K562 (cell line): ENCODE measurements around the gene GRAMD2B. TPM values are rescaled to one million over a fixed set of nuclear protein-coding genes. Genes with fewer than 3 reads are reported as not detected.

Experiments used
- ATAC-seq: fragments of 200-7000 bp; cut with Tn5 transposase; 3 replicates; pipeline ENCODE4 v1.9.1; 2020; ENCODE audit warnings: moderate library complexity
- BruUV-seq: library from RNA; stranded (reverse); fragments of 400-500 nt; replicated peaks from 2 replicates; lab custom pipeline; 2021; lab: Mats Ljungman, UMichigan
- CTCF ChIA-PET: fragments of 300-600 bp; formaldehyde crosslinking; extraction: SDS; loops from one replicate; lab custom pipeline; 2021; ENCODE audit warnings: low intra/inter-chr PET ratio; lab: Yijun Ruan, JAX
- POLR2A ChIA-PET: fragments of 300-600, 350-650 bp; sonication (Branson Sonifier 250); formaldehyde crosslinking; extraction: SDS; loops from one replicate; lab custom pipeline; 2021; ENCODE audit warnings: antibody characterized with exemption, inconsistent platforms; lab: Yijun Ruan, JAX
- DNase-seq, 4 experiments: peaks; one replicate each; pipeline versions ENCODE4 v3.0.0 to v3.0.0-alpha.2; 2011 to 2018; ENCODE audit warnings: low spot score in 3 of 4, mixed read lengths in 3 of 4; ENCODE audit errors: extremely low read depth in 1 of 4
- FAIRE-seq: peaks from 2 replicates; lab custom pipeline; 2011; peaks lifted over from hg19 to GRCh38; lab: Jason Lieb, UNC
- H2AFZ ChIP-seq: 2 replicates; pipeline ENCODE4 v1.6.0; 2011; ENCODE audit warnings: low read depth, low read length, control low read depth, inconsistent platforms
- H3K27ac ChIP-seq: fragments of 200-600 bp; 3 replicates; pipeline ENCODE4 v1.8.0; 2011; ENCODE audit warnings: low read depth, mild to moderate bottlenecking, control low read depth, inconsistent platforms, low read length, moderate library complexity, mixed read lengths; ENCODE audit errors: extremely low read depth
- H3K27me3 ChIP-seq, 2 experiments: fragments of 300-600 bp in 1 of 2; 2 replicates in 1 of 2; 3 replicates in 1 of 2; pipeline versions ENCODE4 v1.6.0 to v1.8.0; 2011; ENCODE audit warnings: inconsistent platforms in 2 of 2, low read length in 2 of 2, mild to moderate bottlenecking in 1 of 2, mixed read lengths in 1 of 2, moderate library complexity in 1 of 2; ENCODE audit not compliant: control insufficient read depth in 2 of 2, insufficient read depth in 2 of 2
- H3K36me3 ChIP-seq: fragments of 300-600 bp; 3 replicates; pipeline ENCODE4 v1.8.0; 2011; ENCODE audit warnings: mild to moderate bottlenecking, low read length, inconsistent platforms; ENCODE audit not compliant: control insufficient read depth, insufficient read depth
- H3K4me1 ChIP-seq, 2 experiments: fragments of 200-600 bp in 1 of 2; replicated peaks in 1 of 2; 2 replicates in 1 of 2; 3 replicates in 1 of 2; pipeline versions ENCODE4 v1.5.1 to v1.8.0; 2011; ENCODE audit warnings: inconsistent platforms in 2 of 2, low read length in 2 of 2, mild to moderate bottlenecking in 1 of 2, mixed read lengths in 1 of 2, moderate library complexity in 1 of 2; ENCODE audit not compliant: control insufficient read depth in 2 of 2, insufficient read depth in 2 of 2
- H3K4me2 ChIP-seq: 2 replicates; pipeline ENCODE4 v1.6.1; 2011; ENCODE audit warnings: low read length, control low read depth, inconsistent platforms, mixed read lengths; ENCODE audit not compliant: insufficient read depth
- H3K4me3 ChIP-seq: fragments of 200-600 bp; sonication (generic), shearing (Covaris generic); 2 replicates; pipeline ENCODE4 v1.5.1; 2016; ENCODE audit warnings: control low read depth, inconsistent platforms
- H3K79me2 ChIP-seq: fragments of 200-600 bp; 3 replicates; pipeline ENCODE4 v1.8.0; 2011; ENCODE audit warnings: low read length, inconsistent platforms; ENCODE audit not compliant: control insufficient read depth, insufficient read depth
- H3K9ac ChIP-seq, 2 experiments: 2 replicates each; pipeline versions ENCODE4 v1.6.0 to v1.6.1; 2011; ENCODE audit warnings: low read depth in 2 of 2, low read length in 2 of 2, control low read depth in 1 of 2, inconsistent platforms in 1 of 2, mild to moderate bottlenecking in 1 of 2, mixed read lengths in 1 of 2; ENCODE audit not compliant: insufficient read depth in 1 of 2
- H3K9me1 ChIP-seq: one replicate; pipeline ENCODE4 v1.6.0; 2011; ENCODE audit warnings: inconsistent platforms, mild to moderate bottlenecking, low read length, moderate library complexity; ENCODE audit not compliant: control insufficient read depth, insufficient read depth
- H3K9me3 ChIP-seq: replicated peaks from 2 replicates; pipeline ENCODE4 v1.5.1; 2011; ENCODE audit warnings: low read depth, low read length, inconsistent platforms; ENCODE audit not compliant: control insufficient read depth, insufficient read depth
- H4K20me1 ChIP-seq: replicated peaks from 2 replicates; pipeline ENCODE4 v1.6.1; 2011; ENCODE audit warnings: low read length, inconsistent platforms, mixed read lengths; ENCODE audit not compliant: control insufficient read depth, insufficient read depth
- ARID1B ChIP-seq: fragments of 450-650 bp; IDR thresholded peaks from 2 replicates; pipeline ENCODE4 v1.6.1; 2016; ENCODE audit warnings: antibody characterized with exemption, mild to moderate bottlenecking, inconsistent platforms
- BRD9 ChIP-seq: fragments of 450-650 bp; IDR thresholded peaks from 2 replicates; pipeline ENCODE4 v1.6.1; 2018; ENCODE audit warnings: low read depth; ENCODE audit not compliant: partially characterized antibody
- C11orf30 ChIP-seq: fragments of 450-650 bp; IDR thresholded peaks from 2 replicates; pipeline ENCODE4 v1.6.1; 2016; ENCODE audit warnings: low read depth, mild to moderate bottlenecking
- CC2D1A ChIP-seq: fragments of 450-650 bp; IDR thresholded peaks from 2 replicates; pipeline ENCODE4 v1.6.1; 2017; ENCODE audit warnings: mild to moderate bottlenecking
- CREB1 ChIP-seq, 2 experiments: sonication (generic) in 1 of 2; formaldehyde crosslinking in 1 of 2; IDR thresholded peaks; 2 replicates each; pipeline versions ENCODE4 v1.6.1 to v1.8.0; 2012 to 2022; ENCODE audit warnings: inconsistent platforms in 1 of 2, mild to moderate bottlenecking in 1 of 2, missing genetic modification reagents in 1 of 2, moderate library complexity in 1 of 2
- CREB3 ChIP-seq: fragments of 450-650 bp; conservative IDR thresholded peaks from 2 replicates; pipeline ENCODE4 v1.6.1; 2016; ENCODE audit warnings: missing genetic modification characterization, low read depth, mild to moderate bottlenecking, missing compliant biosample characterization, moderate library complexity
- DPF2 ChIP-seq: fragments of 450-650 bp; IDR thresholded peaks from 2 replicates; pipeline ENCODE4 v1.6.1; 2016
- E2F5 ChIP-seq: sonication (generic); formaldehyde crosslinking; IDR thresholded peaks from 2 replicates; pipeline ENCODE4 v1.8.0; 2022; ENCODE audit warnings: mild to moderate bottlenecking, missing genetic modification reagents
- EHMT2 ChIP-seq: fragments of 450-650 bp; IDR thresholded peaks from 2 replicates; pipeline ENCODE4 v1.6.1; 2018; ENCODE audit warnings: antibody characterized with exemption
- FOXP1 ChIP-seq: sonication (generic); formaldehyde crosslinking; IDR thresholded peaks from 2 replicates; pipeline ENCODE4 v1.8.0; 2022; ENCODE audit warnings: mild to moderate bottlenecking, missing genetic modification reagents
- GATAD2A ChIP-seq: fragments of 450-650 bp; IDR thresholded peaks from 2 replicates; pipeline ENCODE4 v1.6.1; 2017
- HDGF ChIP-seq: fragments of 450-650 bp; IDR thresholded peaks from 2 replicates; pipeline ENCODE4 v1.6.1; 2016
- MAFK ChIP-seq: IDR thresholded peaks from 2 replicates; pipeline ENCODE4 v1.6.1; 2011; ENCODE audit warnings: low read length, improper control_type of control experiment
- MIER1 ChIP-seq: fragments of 450-650 bp; IDR thresholded peaks from 2 replicates; pipeline ENCODE4 v1.6.1; 2016; ENCODE audit warnings: antibody characterized with exemption, mild to moderate bottlenecking, low read depth
- PTTG1 ChIP-seq: fragments of 450-650 bp; IDR thresholded peaks from 2 replicates; pipeline ENCODE4 v1.6.1; 2016; ENCODE audit warnings: low read depth, mild to moderate bottlenecking, missing genetic modification characterization, missing compliant biosample characterization
- RBFOX2 ChIP-seq: fragments of 200-400 bp; formaldehyde crosslinking; IDR thresholded peaks from 2 replicates; pipeline ENCODE4 v1.6.1; 2017; ENCODE audit warnings: low read depth, mild to moderate bottlenecking, low read length, moderate library complexity
- SRSF9 ChIP-seq: fragments of 200-400 bp; formaldehyde crosslinking; IDR thresholded peaks from 2 replicates; pipeline ENCODE4 v1.6.1; 2017; ENCODE audit warnings: low read depth, low read length, borderline replicate concordance
- STAG1 ChIP-seq: sonication (generic); formaldehyde crosslinking; IDR thresholded peaks from 2 replicates; pipeline ENCODE4 v1.5.0; 2020; ENCODE audit warnings: missing genetic modification reagents, borderline replicate concordance
- TAF15 ChIP-seq: fragments of 200-400 bp; formaldehyde crosslinking; IDR thresholded peaks from 2 replicates; pipeline ENCODE4 v1.6.1; 2017; ENCODE audit warnings: mild to moderate bottlenecking, low read depth, low read length, moderate library complexity
- TCFL5 ChIP-seq: fragments of 250-450 bp; sonication (Bioruptor Pico); conservative IDR thresholded peaks from 2 replicates; pipeline ENCODE4 v1.6.1; 2021; ENCODE audit warnings: mild to moderate bottlenecking, moderate library complexity, matching md5 sums
- ZEB2 ChIP-seq: fragments of 450-650 bp; IDR thresholded peaks from 2 replicates; pipeline ENCODE4 v1.6.1; 2016
- ZFX ChIP-seq: sonication (generic); formaldehyde crosslinking; IDR thresholded peaks from 2 replicates; pipeline ENCODE4 v1.8.0; 2022; ENCODE audit warnings: mild to moderate bottlenecking, missing genetic modification reagents, moderate library complexity
- ZKSCAN1 ChIP-seq: fragments of 150-350 bp; IDR thresholded peaks from 2 replicates; pipeline ENCODE4 v1.6.1; 2016; ENCODE audit warnings: low read depth, low read length
- ZNF316 ChIP-seq: fragments of 450-650 bp; IDR thresholded peaks from 2 replicates; pipeline ENCODE4 v1.6.1; 2016
- ZNF586 ChIP-seq: fragments of 450-650 bp; formaldehyde crosslinking; conservative IDR thresholded peaks from 2 replicates; pipeline ENCODE4 v1.4.0; 2020; ENCODE audit warnings: mild to moderate bottlenecking, moderate library complexity
- WGBS: fragments of 100-300 bp; shearing (Covaris generic); methylation state at CpG from one replicate; pipeline ENCODE4 v1.1.6; 2016; ENCODE audit warnings: low coverage, mixed read lengths; ENCODE audit not compliant: insufficient coverage; ENCODE audit errors: missing lambda C conversion rate; 5-methylcytosine and 5-hydroxymethylcytosine counted together
- in situ Hi-C: fragments of 300-500 bp; cut with MboI; formaldehyde crosslinking; loops from 4 replicates; pipeline ENCODE4 v1.15.0; 2018; ENCODE audit warnings: inconsistent platforms, mixed read lengths
- intact Hi-C: fragments of 100-400 bp; cut with micrococcal nuclease; formaldehyde crosslinking; loops from 2 replicates; pipeline ENCODE4 v1.14.2; 2022
- polyA plus RNA-seq, 8 experiments: library from polyadenylated mRNA; depleted of rRNA in 4 of 8; stranded (reverse) in 5 of 8; unstranded in 3 of 8; fragments of >200 nt; fragmentation: Nextera tagmentation in 2 of 8; fragmentation: Illumina TruSeq in 1 of 8; extraction: Ambion mirVana in 2 of 8; extraction: Trizol in 1 of 8; gene quantifications; 2 replicates each; pipeline versions ENCODE4 v1.2.1 to v1.2.3, GENCODE V29; 2011 to 2014; ENCODE audit warnings: inconsistent platforms in 1 of 8, missing spikeins in 1 of 8
- total RNA-seq, 7 experiments: library from RNA; depleted of rRNA in 6 of 7; stranded (reverse); fragments of >200 nt in 6 of 7; fragmentation: Illumina TruSeq in 2 of 7; extraction: Trizol in 2 of 7; gene quantifications; 2 replicates each; pipeline versions ENCODE4 v1.2.1 to v1.2.3, GENCODE V29; 2011 to 2021; ENCODE audit warnings: low replicate concordance in 1 of 7

The GRAMD2B gene
- total and polyA plus RNA-seq, 9 of the 15 experiments (the other 6 are each of a cell fraction or from before 2014, with no cell fraction given), result 0.32 to 4.2 (median 1.4) TPM

DNA sequence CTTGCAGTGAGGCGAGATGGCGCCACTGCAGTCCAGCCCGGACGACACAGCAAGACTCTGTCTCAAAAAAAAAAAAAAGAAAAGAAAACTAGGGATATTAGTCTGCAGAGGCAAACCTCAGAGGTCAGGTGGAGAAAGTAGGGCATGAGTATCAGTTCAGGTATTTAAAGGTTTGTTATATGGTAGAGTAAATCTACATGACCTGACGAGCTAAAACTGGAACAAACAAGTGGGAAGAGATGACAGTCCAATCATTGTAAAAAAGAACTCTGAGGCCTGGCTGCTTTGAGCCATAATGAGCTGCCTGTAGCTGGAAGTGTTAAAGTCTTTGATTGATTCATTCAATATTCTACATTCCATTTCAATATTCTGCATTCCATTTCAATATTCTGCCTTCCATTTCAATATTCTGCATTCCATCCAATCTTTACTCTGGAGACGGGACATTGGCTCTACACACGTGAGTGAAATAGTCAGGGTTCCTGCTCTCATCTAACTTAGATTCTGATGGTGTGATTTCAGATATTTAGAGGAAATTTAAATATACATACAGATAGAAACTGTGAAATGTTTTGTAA, 28.9 kb upstream of the GRAMD2B start (continued):
- TF ChIP-seq RBFOX2, result no peak
- no peak for TF ChIP-seq E2F5 (CRISPR knock-in tag)
- TF ChIP-seq DPF2, result no peak
- no peak for TF ChIP-seq FOXP1 (CRISPR knock-in tag)
- TF ChIP-seq GATAD2A, result no peak

GRCh38 chr5:126395198-126395597, 28.0 kb upstream of the GRAMD2B start:
- BruUV-seq, result no TSS peak
- Histone ChIP-seq H3K9ac (no peak overlapping the region), H3K4me2 (no peak overlapping the region), H3K27ac (no peak overlapping the region), H3K27me3 (no peaks in the 10 kb centered on the region), H3K79me2 (no peaks in the 10 kb centered on the region), H3K9me3 (no peaks in the 10 kb centered on the region; the same call in 1 of the 2 replicates), H3K4me3 (no peak overlapping the region), H3K9me1 (no peaks in the 10 kb centered on the region), H4K20me1 (no peaks in the 10 kb centered on the region), H3K4me1 (no peaks in the 10 kb centered on the region), H2AFZ (no peak overlapping the region), H3K36me3 (no peaks in the 10 kb centered on the region)
- CTCF ChIA-PET, result no interaction called here
- ATAC-seq (no peak), DNase-seq (no peak), FAIRE-seq (no peak)
- WGBS, result 2% methylated on average over 2 of the region's 2 CpGs
- POLR2A ChIA-PET, result no interaction called here
- intact Hi-C loops, result no loop called here
- in situ Hi-C loops, result no loop called here
- TF ChIP-seq BRD9 (no peak), ARID1B (no peak), MAFK (peak; percentile 46; the same call in 1 of the 2 replicates), ZNF586 (CRISPR knock-in tag) (no peak), PTTG1 (tag) (no peak), ZNF316 (peak; percentile 76), HDGF (no peak), SRSF9 (no peak), TCFL5 (no peak), TAF15 (no peak), CC2D1A (no peak), ZEB2 (no peak), STAG1 (CRISPR knock-in tag) (no peak), ZFX (CRISPR knock-in tag) (no peak), C11orf30 (peak; percentile 51), CREB3 (tag) (no peak), EHMT2 (no peak), CREB1 (IDR thresholded peaks at IDR 0.05) (no peak), CREB1 (CRISPR knock-in tag; IDR thresholded peaks at IDR 0.05) (no peak), ZKSCAN1 (no peak), MIER1 (no peak)
